GM18858 (cell line): ENCODE measurements around the gene CLEC4G.

Source experiments
- ATAC-seq: cut with Tn5 transposase; IDR thresholded peaks from one replicate; pipeline ENCODE4 v1.9.1; 2021; ENCODE audit not compliant: unreplicated experiment

The CLEC4G gene

DNA sequence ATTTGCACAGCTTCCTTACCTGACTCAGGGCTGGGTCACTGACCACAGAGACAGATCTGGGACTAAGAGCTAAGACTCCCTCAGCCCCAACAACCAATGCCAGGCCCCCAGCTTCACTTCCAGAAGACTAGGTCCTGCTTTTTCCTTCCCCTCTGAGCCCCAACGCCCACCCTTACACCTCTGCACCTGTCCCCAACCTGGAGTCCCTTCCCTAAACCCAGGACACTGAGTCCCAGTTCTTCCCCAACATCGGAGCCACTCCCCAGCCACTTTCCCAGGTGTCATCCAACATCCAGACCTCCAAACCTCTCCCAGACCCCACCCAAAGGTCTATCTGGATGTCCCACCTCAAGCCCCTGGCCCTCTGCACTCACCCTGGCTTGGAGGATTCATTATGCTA, 32.9 kb downstream of the CLEC4G start:
- no peak for ATAC-seq

DNA sequence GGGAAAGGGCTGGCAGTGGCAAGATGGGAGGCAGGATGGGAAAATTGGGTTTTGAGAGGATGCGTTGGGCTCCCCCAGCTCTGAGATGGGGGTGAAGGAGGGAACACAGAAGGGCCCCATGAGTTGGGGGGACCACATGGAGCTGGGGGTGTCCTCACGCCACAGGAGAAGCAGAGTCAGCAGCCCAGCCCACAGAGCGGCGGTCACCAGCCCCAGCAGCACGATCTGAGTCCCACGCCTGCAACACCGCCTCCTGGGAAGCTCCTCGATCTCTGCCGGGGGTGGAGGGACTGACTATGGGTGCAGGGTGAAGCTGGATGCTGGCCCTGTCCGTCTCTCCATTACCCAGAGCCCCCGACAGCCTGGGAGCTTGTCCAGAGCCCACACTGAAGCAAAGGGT, 33.3 kb downstream of the CLEC4G start:
- no peak for ATAC-seq

DNA sequence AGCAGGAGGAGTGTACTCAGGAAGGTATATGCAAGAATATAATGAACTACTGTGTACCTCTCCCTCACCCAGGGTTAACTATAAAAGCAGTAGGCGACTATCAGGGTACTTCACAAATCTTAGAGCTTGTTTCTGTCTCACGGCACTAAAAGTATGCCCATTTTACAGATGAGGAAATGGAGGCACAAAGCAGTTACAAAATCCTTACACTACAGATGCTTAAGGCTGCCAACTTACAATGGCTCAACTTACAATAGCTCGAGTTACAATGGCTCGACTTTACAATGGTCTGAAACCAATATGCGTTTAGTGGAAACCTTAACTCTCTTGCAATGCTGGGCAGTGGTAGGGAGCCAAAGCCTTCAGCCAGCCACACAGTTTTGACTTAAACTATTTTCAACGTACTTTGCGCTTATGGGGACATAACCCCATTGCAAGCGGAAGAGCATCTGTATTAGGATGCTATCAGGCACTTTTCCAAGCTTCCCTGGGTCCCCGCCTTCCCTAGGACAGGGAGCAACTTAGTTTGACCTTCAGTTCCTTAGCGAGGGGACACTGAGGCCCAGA, 34.1 kb downstream of the CLEC4G start:
- no peak for ATAC-seq

DNA sequence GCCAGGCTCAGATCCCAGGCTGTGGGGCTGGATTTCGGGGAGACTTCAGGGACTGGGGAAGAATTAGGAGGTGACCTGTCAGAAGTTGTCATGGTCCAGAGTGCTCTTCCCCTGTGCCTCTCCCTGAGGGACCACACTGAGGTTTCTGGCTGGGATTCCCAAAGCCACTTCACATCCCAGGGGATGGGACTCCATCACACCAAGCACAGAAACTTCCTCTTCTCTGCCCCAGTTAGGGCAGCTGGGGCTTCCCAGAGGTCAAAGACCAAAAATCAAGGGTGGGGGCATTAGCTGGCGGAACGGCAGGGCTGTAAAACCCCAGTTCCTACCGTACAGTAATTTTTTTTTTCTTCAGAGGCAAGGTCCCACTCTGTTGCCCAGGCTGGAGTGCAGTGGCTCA, 37.4 kb downstream of the CLEC4G start:
- ATAC-seq: no peak

DNA sequence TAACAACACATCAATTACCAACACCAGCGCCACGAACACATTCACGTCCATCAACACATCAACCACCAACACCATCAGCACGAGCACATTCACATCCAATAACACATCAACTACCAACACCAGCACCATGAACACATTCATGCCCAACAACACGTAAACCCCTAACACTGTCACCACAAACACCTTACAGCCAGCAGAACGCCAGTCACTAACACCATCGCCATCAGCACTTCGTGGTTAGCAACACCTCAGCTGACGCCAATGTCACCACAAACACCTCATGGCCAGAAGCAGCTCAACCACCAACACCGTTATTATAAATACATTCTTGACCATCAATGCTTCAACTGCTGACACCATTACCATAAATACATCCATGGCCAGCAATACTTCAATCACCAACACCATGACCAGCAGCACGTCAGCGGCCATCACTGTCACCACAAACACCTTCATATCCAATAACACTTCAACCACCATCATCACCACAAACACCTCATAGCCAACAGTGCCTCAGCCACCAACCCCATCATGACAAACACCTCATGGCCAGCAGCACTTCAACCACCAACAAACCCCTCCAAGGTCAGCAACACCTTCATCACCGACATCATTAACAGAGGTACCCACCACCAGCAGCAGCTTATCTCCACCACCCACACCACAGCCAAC, 39.4 kb downstream of the CLEC4G start:
- ATAC-seq: no peak

DNA sequence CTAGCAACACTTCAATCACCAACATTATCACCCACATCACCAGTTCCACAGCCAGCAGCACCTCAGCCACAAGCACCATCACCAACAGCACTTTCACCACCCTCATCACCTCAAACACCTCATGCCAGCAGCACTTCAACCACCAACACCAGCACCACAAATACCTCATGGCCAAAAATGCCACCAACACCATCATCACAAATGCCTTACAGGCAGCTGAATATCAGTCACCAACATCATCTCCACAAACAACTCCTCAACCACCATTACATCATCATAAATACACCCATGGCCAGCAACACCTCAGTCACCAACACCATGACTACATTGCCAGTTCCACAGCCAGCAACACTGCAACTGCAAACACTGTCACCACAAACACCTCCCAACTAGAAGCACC, 40.4 kb downstream of the CLEC4G start:
- no peak for ATAC-seq

DNA sequence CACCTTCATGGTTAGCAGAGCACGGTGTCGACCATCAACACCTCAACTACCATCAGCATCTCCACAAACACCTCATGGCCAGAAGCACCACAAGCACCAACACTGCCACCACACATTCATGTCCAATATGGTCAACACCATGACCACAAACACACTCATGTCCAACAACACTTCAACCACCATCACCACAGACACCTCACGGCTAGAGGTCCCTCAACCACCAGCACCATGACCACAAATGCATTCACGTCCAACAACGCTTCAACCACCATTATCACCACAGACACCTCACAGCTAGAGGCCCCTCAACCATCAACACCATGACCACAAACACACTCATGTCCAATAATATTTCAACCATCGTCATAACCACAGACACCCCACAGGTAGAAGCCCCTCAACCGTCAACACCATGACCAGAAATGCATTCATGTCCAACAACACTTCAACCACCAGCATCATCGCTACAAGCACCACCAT, 41.1 kb downstream of the CLEC4G start:
- no peak for ATAC-seq

DNA sequence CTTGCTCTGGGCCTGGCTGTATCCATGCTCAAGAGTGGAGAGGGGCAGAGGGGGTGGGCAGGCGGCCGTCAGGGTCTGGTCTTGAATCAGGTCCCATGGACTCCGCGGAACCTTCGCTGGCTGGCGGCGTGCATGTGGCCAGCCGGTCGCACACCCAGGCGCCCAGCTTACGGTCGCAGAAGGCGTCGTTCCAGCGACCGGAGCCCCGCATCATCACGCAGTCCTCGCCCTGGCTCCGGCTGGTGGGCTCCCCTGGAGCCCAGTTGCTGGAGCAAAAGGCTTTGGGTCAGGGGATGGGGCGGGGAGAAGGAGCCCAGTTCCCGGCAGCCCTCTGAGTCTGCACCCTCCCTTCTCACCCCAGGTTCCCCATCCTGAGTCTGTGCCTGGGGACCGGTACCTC, 42.7 kb downstream of the CLEC4G start:
- no peak for ATAC-seq

DNA sequence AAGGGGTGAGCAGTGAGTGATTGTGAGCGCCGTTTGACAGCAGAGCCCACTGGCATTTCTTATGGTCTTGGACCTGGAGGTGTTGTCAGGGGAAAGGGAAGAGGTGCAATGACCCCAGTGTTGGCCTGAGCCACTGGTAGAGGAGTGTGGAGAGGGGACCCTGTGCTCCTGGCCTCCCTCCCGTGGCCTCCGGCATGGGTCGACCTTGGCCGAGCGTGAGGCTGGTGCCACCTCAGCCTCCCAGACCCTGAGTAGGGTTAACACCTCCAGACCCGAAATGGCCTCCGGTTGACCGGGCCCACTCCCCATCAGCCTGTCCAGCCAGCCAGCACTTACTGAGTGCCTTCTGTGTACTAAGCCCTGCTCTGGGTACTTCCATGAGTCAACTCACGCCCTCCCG, 44.7 kb downstream of the CLEC4G start:
- ATAC-seq: no peak

DNA sequence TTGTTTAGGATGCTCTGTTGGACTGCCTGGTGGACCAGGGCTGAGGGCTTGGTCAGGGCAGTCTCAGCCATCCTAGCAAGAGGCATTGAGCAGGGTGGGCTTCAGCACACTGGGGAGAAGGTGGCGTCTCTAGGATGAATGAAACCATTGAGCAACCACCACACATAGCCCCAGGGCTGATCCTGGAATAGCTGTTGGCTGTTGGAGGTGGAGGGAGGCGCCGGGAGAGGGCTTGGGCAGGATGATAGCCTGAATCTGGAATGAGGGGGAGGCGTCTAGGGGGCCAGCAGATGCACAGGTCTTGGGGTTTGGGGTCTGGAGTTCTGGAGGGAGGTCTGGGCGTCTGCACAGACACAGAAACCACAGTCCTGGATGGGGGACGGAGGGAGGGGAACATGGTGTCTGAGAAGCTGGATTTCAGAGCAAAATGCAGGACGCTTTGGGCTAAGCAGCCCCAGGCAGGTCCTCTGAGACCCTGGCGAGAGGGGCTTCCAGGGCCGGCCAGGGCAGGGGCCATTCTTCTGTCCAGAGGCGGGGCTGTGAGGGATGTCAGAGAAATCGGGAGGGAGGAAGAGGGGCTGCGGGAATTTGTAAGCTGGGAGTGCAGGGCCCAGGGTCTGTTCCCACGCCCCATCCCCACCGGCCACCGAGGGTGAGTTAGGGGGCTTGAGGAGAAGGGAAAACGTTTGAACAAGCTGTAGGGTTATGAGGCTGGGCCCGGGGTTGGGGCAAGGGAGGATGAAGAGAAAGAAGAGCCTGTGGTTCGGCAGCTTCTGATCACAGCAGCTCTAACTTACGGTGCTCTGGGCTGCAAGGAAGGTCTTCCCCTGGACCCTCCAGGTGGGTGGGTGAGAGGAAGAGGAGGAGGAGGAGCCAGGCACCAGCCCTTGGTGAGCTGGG, 46.1 kb downstream of the CLEC4G start:
- no peak for ATAC-seq

DNA sequence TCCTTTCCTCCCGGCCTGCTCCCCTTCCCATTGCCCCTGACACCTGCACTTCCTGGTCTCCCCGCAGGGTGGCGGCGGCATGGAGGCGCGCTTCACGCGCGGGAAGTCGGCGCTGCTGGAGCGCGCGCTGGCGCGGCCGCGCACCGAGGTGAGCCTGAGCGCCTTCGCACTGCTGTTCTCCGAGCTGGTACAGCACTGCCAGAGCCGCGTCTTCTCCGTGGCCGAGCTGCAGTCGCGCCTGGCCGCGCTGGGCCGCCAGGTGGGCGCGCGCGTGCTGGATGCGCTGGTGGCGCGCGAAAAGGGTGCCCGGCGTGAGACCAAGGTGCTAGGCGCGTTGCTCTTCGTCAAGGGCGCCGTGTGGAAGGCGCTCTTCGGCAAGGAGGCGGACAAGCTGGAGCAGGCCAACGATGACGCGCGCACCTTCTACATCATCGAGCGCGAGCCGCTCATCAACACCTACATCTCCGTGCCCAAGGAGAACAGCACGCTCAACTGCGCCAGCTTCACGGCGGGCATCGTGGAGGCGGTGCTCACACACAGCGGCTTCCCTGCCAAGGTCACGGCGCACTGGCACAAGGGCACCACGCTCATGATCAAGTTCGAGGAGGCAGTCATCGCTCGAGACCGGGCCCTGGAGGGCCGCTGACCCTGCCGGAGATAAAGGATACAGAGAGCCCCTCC, 49.6 kb downstream of the CLEC4G start:
- no peak for ATAC-seq

DNA sequence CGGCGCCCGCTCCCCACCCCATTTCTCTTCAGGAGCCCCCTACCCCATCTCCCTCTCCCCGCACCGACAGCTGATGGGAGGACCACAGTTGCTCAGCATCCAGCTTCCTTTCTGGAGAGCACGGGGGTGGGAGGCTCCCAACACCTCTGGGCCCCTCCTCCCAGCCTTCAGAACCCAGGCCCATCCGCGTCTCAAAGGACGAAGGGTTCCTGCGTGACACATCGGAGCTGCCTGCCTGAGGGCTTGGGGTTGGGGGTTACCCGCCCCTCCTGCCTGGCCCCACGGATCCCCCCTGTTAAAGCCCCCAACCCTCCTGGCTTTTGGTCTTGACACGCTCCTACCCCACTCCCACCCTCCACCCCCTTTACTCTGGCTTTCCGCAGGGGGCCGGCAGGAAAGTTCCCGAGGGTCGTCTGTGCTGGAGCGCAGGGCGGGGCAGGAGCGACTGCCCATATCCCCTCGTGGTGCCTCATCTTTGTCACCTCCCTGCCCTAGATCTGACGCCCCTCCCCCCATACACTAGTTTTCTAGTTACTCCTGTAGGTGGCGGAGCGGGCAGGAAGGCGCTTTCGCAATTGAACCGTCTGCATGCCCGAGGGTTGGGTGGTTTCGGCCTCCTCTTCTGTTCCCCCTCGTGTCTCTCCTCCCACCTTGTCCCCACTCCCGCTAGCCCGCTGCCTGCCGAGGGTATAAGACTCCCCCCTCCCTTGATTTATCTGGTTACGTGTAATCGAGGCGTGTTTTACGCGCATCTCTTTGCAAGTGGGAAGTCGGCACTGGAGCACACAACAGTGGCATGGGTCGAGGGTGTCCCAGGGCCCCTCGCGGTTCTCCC, 50.4 kb downstream of the CLEC4G start:
- no peak for ATAC-seq

DNA sequence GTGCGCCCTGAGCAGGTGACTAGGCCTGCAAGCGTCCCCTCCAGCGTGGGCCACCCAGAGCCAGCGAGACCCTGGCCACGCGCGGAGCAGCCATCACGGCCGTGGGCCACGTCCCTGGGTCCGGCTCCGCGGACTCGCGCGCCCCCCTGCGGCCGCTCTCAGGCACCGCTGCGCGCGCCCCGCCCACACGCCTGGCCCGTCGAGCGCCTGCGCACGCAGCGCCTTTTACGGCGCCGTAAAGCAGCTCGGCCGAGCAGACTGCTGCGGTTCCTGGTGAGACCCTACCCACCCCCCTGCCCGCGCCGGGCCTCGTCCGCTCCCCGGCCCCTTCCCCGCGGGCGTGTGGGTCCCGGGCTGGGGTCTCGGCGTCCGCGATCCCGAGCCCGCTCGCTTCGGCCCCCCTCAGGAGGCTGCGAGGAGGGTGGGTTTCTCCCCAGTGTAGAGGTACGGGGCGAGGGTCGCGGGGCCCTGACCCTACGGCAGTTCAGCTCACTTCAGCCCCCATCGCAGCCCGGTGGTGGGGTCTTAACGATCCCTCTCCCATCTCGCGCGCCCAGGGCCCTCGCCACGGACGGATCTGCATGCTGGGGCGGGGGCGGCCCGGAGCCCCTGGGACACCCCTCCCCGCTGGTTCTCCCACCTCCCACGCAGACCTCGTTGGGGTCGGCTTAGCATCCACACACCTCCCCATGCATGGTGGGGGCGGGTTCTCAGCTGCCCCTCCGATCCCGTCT, 51.1 kb downstream of the CLEC4G start, which contains the start of gene TRAPPC5:
TSS of gene TRAPPC5 (plus strand) at position 228 of the 734 bp plus-strand sequence. CDS start 1,421 bp downstream, outside the sequence.
- no peak for ATAC-seq

DNA sequence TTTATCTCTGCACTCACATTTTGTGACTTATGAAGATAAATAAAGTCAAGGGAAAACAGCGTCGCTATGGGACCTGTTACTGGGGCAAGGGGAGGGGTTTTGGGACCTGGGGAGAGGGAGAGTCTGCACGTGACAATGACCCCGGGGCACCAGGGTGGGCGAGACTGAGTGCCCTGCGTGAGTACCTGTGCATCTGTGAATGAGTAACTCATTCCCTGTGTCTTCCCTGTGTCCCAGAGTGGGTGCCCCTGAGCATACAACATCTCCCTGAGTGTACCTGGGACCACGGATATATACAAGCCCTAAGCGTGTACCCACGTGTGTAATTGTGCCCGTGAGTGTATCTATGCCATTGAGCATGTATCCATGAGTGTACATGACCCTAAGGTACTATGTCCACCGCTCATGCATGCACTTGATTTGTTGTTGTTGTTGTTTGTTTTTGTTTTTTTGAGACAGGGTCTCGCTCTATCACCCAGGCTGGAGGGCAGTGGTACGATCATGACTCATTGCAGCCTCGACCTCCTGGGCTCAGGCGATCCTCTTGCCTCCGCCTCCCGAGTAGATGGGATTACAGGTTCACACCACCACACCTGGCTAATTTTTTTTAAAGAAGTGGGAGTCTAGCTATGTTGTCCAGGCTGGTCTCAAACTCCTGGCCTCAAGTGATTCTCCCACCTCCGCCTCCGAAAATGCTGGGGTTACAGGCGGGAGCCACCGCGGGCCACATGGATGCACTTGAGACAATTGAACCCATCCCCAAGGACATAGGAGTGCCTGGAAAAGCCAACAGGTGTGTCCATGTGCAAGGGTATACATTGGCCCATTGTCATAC, 51.9 kb downstream of the CLEC4G start:
- ATAC-seq: no peak

DNA sequence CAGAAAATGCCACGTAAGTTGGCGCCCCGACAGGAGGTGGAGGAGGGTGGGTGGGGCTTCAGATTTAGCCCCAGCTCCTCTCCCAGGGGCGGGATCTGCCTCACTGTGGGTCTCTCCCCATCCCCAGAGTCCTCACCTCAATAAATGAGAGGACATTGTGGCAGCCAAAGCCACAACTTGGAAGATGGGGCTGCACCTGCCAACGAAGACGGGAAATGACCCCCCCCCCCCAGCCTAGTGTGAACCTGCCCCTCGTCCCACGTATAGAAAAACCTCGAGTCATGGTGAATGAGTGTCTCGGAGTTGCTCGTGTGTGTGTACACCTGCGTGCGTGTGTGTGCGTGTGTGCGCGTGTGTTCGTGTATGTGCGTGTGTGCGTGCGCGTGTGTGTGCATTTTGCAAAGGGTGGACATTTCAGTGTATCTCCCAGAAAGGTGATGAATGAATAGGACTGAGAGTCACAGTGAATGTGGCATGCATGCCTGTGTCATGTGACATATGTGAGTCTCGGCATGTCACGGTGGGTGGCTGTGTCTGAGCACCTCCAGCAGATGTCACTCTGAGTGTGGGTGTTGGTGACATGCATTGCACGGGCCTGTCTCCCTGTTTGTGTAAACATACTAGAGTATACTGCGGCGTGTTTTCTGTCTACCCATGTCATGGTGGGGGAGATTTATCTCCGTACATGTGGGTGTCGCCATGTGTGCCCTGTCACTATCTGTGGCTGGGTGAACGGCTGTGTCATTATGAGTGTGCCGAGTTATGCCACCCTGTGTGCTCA, 52.7 kb downstream of the CLEC4G start:
- peak; percentile 38 for ATAC-seq
